Activated CD4-positive, alpha-beta T cell treated with anti-CD3 and anti-CD28 coated beads, Interleukin-2, amount 50 U/mL, for 4 hours (primary cell): ENCODE measurements around the gene SAA1.

ENCODE experiments used
- DNase-seq, 2 experiments: peaks; one replicate each; pipeline ENCODE4 v3.0.0-alpha.2; 2020

Gene SAA1

GRCh38 chr11:18312012-18312411, 45.9 kb downstream of the SAA1 start:
- no peak for DNase-seq

DNA sequence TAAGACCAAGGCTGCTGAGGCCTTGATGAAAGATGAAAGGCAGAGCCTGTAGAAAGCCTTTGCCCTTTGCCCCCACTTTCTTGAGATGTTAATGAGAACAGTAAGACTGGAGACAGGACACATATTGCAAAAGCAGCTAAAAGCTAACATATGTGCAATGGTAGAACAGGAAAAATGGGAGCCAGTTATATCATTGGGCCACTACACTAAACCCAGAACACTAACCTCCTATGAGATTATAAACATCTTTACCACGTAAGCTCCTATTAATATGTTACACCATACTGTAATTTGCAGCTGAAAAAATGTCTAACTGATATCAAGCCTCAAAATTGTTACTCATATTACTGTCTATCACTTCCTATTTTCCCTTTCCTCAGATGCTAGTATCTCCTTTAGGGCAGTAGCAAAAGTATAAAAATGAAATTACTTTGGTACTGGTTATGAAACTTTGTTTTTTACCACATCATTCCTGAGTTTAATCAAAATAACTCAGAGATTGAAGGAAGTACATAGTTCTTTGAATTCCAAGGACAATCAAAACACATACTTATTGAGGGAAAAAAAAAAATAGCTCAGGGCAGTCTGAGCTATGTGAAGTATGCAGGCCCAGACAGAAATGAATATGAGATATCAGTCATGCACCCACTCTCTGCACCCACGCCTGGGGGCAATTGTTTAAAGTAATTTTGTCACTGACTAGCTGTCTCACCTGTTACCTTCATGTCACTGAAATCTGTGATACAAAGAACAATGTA, 46.8 kb downstream of the SAA1 start:
- no peak for DNase-seq

DNA sequence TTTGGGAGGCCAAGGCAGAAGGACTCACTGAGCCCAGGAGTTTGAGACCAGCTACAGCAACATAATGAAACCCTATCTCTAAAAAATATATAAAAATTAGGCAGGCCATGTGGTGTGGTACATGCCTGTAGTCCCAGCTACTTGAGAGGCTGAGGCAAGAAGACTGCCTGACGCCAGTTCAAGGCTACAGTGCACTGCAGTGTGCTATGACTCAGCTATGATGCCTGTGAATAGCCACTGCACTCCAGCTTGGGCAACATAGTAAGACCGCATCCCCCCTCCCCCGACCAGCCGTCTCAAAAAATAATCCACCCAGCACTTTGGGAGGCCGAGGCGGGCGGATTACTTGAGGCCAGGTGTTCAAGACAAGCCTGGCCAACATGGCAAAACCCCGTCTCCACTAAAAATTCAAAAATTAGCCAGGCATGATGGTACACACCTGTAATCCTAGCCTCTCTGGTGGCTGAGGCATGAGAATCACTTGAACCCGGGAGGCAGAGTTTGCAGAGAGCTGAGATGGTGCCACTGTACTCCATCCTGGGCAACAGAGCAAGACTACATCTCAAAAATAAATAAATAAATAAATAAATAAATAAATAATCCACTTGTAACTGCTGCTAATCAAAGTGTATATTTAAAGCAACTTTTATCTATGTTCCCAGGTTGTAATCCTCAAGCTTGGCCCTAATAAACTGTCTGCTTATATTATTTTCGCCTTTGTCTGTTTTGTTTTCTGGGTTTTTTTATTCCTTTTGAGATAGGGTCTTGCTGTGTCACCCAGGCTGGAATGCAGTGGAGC, 48.1 kb downstream of the SAA1 start:
- no peak for DNase-seq

DNA sequence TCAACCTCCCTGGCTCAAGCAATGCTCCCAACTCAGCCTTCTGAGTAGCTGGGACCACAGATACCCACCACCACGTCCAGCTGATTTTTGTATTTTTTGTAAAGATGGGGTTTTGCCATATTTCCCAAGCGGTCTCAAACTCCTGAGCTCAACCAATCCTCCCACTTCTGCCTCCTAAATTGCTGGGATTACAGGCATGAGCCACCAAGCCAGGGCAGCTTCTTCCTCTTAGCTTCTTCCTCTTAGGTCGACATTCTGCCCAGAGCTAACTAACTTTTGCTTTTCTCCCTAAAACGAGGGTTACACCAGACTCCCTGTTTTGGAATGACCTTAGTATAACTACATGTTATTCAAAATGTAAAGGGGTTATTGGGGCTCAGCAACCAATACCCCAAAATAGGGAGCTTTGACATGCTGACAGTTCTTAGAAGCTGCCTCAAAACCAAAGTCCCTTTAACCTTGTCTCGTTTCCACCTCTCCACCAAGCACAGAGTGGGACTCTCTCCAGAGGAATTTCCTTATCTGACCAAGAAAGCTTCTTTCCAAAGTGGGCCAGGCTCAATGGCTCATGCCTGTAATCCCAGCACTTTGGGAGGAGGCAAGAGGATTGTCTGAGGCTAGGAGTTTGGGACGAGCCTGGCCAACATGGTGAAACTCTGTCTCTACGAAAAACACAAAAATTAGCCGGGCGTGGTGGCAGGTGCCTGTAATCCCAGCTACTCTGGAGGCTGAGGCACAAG, 48.9 kb downstream of the SAA1 start:
- no peak for DNase-seq

DNA sequence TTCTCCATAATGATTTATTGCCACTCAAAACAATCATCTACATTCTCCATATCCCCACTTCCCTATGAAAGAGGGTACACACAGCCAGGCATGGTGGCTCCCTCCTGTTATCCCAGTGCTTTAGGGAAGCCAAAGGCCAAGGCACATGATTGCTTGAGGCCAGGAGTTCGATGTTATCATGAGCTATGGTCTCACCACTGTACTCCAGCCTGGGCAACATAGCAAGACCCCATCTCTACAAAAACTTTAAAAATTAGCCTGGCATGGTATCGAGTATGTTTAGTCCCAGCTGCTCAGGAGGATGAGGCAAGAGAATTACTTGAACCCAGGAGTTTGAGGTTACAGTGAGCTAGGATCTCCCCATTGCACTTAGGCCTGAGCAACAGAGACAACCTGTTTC, 49.8 kb downstream of the SAA1 start:
- no peak for DNase-seq

DNA sequence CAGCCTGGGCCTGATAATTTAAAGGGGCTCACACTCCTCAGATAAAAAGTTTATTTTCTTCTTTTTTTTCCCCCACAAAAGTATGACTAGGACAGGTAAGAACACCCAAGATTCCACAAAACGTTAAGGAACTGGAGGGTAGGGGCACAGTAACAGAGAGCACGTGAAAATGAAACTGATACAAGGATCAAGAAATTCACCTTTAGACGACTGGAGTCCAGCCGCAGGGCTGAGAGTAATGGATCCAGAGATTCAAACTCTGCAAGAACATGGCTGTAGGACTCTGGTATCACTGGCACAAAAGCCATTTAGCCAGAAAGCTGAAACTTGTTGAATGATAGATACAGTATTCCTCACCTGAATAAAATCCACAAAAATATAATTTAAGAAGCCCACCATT, 51.5 kb downstream of the SAA1 start:
- no peak for DNase-seq
